HepG2 (cell line): Measurements from ENCODE around the gene SERPINA6. TPM values are rescaled to one million over a fixed set of nuclear protein-coding genes. Genes with fewer than 3 reads are reported as not detected.
A peak's percentile ranks its signal among the peaks of the same experiment; 100 is the strongest.

ENCODE experiments used
- ATF2 ChIP-seq: sonication (generic); formaldehyde crosslinking; IDR thresholded peaks from 2 replicates; pipeline ENCODE4 v1.4.0; 2020; ENCODE audit warnings: missing genetic modification reagents
- CBX5 ChIP-seq: sonication (generic); formaldehyde crosslinking; IDR thresholded peaks from 2 replicates; pipeline ENCODE4 v1.4.0; 2020; ENCODE audit warnings: missing genetic modification reagents, borderline replicate concordance
- DNMT3B ChIP-seq: conservative IDR thresholded peaks from 2 replicates; pipeline ENCODE4 v1.6.1; 2016; ENCODE audit warnings: missing biosample characterization, control low read depth
- HIC2 ChIP-seq: sonication (generic); formaldehyde crosslinking; IDR thresholded peaks from 2 replicates; pipeline ENCODE4 v1.9.0; 2022; ENCODE audit warnings: low read depth, missing genetic modification reagents
- MLX ChIP-seq: IDR thresholded peaks from 2 replicates; pipeline ENCODE4 v1.6.1; 2016
- MTF2 ChIP-seq: sonication (generic); formaldehyde crosslinking; IDR thresholded peaks from 2 replicates; pipeline ENCODE4 v1.5.0; 2020; ENCODE audit warnings: missing genetic modification reagents, borderline replicate concordance
- RBM22 ChIP-seq: fragments of 200-400 bp; formaldehyde crosslinking; optimal IDR thresholded peaks from 2 replicates; pipeline ENCODE3; 2017; ENCODE audit warnings: mild to moderate bottlenecking, low read length, moderate library complexity
- SUZ12 ChIP-seq: fragments of 150-350 bp; IDR thresholded peaks from 2 replicates; pipeline ENCODE4 v1.6.1; 2014; ENCODE audit warnings: low read depth, low read length
- TFAP4 ChIP-seq: sonication (generic); IDR thresholded peaks from 2 replicates; pipeline ENCODE4 v1.6.1; 2016; ENCODE audit warnings: low read depth, borderline replicate concordance
- ZBTB20 ChIP-seq: sonication (generic); formaldehyde crosslinking; IDR thresholded peaks from 2 replicates; pipeline ENCODE4 v1.8.1; 2023; ENCODE audit warnings: missing genetic modification reagents, low read depth, mild to moderate bottlenecking, borderline replicate concordance
- ZNF318 ChIP-seq: sonication (generic); formaldehyde crosslinking; IDR thresholded peaks from 2 replicates; pipeline ENCODE4 v1.4.0; 2020; ENCODE audit warnings: mild to moderate bottlenecking, missing genetic modification reagents
- ZNF414 ChIP-seq: sonication (generic); formaldehyde crosslinking; IDR thresholded peaks from 2 replicates; pipeline ENCODE4 v1.5.0; 2020; ENCODE audit warnings: missing genetic modification reagents
- ZNF446 ChIP-seq: sonication (generic); formaldehyde crosslinking; IDR thresholded peaks from 2 replicates; pipeline ENCODE4 v1.5.0; 2020; ENCODE audit warnings: mild to moderate bottlenecking, missing genetic modification reagents
- ZNF709 ChIP-seq: sonication (generic); formaldehyde crosslinking; IDR thresholded peaks from 2 replicates; pipeline ENCODE4 v1.5.0; 2020; ENCODE audit warnings: mild to moderate bottlenecking, missing genetic modification reagents
- ZNF775 ChIP-seq: sonication (generic); formaldehyde crosslinking; IDR thresholded peaks from 2 replicates; pipeline ENCODE4 v1.4.0; 2020; ENCODE audit warnings: missing genetic modification reagents, mild to moderate bottlenecking, moderate library complexity, borderline replicate concordance
- ZNF792 ChIP-seq: IDR thresholded peaks from 2 replicates; pipeline ENCODE4 v1.6.1; 2016
- polyA plus RNA-seq, 8 experiments: library from polyadenylated mRNA; depleted of rRNA in 3 of 8; stranded (reverse) in 7 of 8; unstranded in 1 of 8; fragments of >200 nt; fragmentation: Illumina TruSeq in 4 of 8; extraction: Trizol in 4 of 8; gene quantifications; 2 replicates each; pipeline versions ENCODE4 v1.2.1 to v1.2.3, GENCODE V29; 2011 to 2016; ENCODE audit warnings: low read depth in 4 of 8, missing spikeins in 1 of 8, mixed read lengths in 1 of 8; ENCODE audit not compliant: insufficient read depth in 1 of 8
- total RNA-seq, 5 experiments: library from RNA; depleted of rRNA; stranded (reverse); fragments of >200 nt; fragmentation: Illumina TruSeq; extraction: Trizol; gene quantifications; 2 replicates each; pipeline ENCODE4 v1.2.3, GENCODE V29; 2016; ENCODE audit warnings: low read depth in 1 of 5

Gene SERPINA6
- total and polyA plus RNA-seq, 2 of the 13 experiments (the other 11 are each of a cell fraction or from before 2014, with no cell fraction given): 260 to 333 TPM

GRCh38 chr14:94292526-94292871, 30.6 kb downstream of the SERPINA6 start (continued):
- no peak for TF ChIP-seq ZNF318 (CRISPR knock-in tag)
- no peak for TF ChIP-seq ZNF792
- TF ChIP-seq ZBTB20 (CRISPR knock-in tag): 0 out of 2 replicates have a peak, but pooled peaks have one; percentile 35
- TF ChIP-seq MTF2 (CRISPR knock-in tag): peak; percentile 78; the same call in 1 of the 2 replicates
- no peak for TF ChIP-seq ZNF775 (CRISPR knock-in tag)
- no peak for TF ChIP-seq CBX5
- TF ChIP-seq DNMT3B (CRISPR knock-in tag): peak; percentile 2; the same call in 1 of the 2 replicates
- no peak for TF ChIP-seq MLX (CRISPR knock-in tag)
- no peak; the same call in 1 of the 2 replicates for TF ChIP-seq HIC2 (CRISPR knock-in tag)
- TF ChIP-seq RBM22: no peak
- no peak for TF ChIP-seq SUZ12
- no peak for TF ChIP-seq ZNF709 (CRISPR knock-in tag)
- TF ChIP-seq ZNF446: 0 out of 2 replicates have a peak, but pooled peaks have one; percentile 53
- no peak for TF ChIP-seq ATF2 (CRISPR knock-in tag)
- TF ChIP-seq TFAP4: no peak
- peak; percentile 26; the same call in 1 of the 2 replicates for TF ChIP-seq ZNF414 (CRISPR knock-in tag)
